ENCODE results near the gene ITFG2. TPM values are rescaled to one million over a fixed set of nuclear protein-coding genes. Genes with fewer than 3 reads are reported as not detected.

The ITFG2 gene
- total and polyA plus RNA-seq, 2 experiments from 2014 or later, result 17.3 to 32.6 TPM

DNA sequence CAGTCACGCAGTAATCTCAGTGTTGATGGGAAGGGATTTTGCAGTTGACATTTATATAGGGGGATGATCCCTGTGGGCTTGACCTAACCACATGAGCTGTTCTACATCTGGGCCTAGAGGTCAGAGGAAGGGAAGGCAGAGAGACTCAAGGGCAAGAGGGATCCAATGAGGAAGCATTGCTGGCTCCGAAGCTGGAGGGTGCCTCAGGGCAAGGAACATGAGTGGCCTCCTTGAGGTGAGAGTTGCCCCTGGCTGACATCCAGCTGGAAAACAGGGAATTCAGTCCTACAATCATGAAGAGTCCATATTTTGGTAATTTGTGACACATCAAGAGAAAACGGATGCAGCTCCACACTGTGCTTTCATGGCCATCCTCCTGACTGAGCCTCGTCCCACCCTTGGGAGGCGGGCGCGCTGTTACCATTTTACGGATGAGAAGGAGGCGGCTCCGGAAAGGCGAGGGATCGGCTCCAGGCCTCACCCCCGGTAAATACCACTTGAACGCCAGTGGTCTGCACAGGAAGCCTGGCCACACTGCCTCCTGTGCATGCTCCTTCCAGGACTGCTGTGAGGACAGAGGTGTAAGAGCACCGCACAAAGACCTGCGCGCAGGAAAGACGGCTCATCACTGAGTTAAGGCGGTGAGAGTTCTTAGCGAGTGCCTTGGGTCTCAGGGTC is 36.2 kb upstream of the ITFG2 start:
- H3K36me3 ChIP-seq (ENCODE audit: insufficient read depth), result no peaks in the 10 kb centered on the region
- Mint-ChIP-seq H3K27ac (no peak overlapping the region), H3K36me3 (ENCODE audit: low read depth) (no peaks in the 10 kb centered on the region), H3K9me3 (peaks cover 3% of the 10 kb centered on the region; the same call in 2 of the 3 replicates), H3K4me1 (peaks cover 26% of the 10 kb centered on the region), H3K4me3 (no peak overlapping the region), H3K27me3 (ENCODE audit: insufficient read depth, low read depth, poor library complexity) (peaks cover 6% of the 10 kb centered on the region)
- 0 out of 2 replicates have a peak overlapping the region, but pooled peaks have one; percentile 32 for H2AFZ ChIP-seq
- no peak for TF ChIP-seq ZNF331 (CRISPR knock-in tag; IDR thresholded peaks at IDR 0.05; ENCODE audit: low read depth)
- TF ChIP-seq, protein P1, sequence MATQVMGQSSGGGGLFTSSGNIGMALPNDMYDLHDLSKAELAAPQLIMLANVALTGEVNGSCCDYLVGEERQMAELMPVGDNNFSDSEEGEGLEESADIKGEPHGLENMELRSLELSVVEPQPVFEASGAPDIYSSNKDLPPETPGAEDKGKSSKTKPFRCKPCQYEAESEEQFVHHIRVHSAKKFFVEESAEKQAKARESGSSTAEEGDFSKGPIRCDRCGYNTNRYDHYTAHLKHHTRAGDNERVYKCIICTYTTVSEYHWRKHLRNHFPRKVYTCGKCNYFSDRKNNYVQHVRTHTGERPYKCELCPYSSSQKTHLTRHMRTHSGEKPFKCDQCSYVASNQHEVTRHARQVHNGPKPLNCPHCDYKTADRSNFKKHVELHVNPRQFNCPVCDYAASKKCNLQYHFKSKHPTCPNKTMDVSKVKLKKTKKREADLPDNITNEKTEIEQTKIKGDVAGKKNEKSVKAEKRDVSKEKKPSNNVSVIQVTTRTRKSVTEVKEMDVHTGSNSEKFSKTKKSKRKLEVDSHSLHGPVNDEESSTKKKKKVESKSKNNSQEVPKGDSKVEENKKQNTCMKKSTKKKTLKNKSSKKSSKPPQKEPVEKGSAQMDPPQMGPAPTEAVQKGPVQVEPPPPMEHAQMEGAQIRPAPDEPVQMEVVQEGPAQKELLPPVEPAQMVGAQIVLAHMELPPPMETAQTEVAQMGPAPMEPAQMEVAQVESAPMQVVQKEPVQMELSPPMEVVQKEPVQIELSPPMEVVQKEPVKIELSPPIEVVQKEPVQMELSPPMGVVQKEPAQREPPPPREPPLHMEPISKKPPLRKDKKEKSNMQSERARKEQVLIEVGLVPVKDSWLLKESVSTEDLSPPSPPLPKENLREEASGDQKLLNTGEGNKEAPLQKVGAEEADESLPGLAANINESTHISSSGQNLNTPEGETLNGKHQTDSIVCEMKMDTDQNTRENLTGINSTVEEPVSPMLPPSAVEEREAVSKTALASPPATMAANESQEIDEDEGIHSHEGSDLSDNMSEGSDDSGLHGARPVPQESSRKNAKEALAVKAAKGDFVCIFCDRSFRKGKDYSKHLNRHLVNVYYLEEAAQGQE (IDR thresholded peaks at IDR 0.05; ENCODE audit: unreplicated experiment), result no peak
- no peak for TF ChIP-seq EZH2phosphoT487 (IDR thresholded peaks at IDR 0.05; ENCODE audit: unreplicated experiment)
- TF ChIP-seq CTCF (conservative IDR thresholded peaks at IDR 0.05; ENCODE audit: low read depth in 2 of 2), result no peak
- TF ChIP-seq, protein P2, sequence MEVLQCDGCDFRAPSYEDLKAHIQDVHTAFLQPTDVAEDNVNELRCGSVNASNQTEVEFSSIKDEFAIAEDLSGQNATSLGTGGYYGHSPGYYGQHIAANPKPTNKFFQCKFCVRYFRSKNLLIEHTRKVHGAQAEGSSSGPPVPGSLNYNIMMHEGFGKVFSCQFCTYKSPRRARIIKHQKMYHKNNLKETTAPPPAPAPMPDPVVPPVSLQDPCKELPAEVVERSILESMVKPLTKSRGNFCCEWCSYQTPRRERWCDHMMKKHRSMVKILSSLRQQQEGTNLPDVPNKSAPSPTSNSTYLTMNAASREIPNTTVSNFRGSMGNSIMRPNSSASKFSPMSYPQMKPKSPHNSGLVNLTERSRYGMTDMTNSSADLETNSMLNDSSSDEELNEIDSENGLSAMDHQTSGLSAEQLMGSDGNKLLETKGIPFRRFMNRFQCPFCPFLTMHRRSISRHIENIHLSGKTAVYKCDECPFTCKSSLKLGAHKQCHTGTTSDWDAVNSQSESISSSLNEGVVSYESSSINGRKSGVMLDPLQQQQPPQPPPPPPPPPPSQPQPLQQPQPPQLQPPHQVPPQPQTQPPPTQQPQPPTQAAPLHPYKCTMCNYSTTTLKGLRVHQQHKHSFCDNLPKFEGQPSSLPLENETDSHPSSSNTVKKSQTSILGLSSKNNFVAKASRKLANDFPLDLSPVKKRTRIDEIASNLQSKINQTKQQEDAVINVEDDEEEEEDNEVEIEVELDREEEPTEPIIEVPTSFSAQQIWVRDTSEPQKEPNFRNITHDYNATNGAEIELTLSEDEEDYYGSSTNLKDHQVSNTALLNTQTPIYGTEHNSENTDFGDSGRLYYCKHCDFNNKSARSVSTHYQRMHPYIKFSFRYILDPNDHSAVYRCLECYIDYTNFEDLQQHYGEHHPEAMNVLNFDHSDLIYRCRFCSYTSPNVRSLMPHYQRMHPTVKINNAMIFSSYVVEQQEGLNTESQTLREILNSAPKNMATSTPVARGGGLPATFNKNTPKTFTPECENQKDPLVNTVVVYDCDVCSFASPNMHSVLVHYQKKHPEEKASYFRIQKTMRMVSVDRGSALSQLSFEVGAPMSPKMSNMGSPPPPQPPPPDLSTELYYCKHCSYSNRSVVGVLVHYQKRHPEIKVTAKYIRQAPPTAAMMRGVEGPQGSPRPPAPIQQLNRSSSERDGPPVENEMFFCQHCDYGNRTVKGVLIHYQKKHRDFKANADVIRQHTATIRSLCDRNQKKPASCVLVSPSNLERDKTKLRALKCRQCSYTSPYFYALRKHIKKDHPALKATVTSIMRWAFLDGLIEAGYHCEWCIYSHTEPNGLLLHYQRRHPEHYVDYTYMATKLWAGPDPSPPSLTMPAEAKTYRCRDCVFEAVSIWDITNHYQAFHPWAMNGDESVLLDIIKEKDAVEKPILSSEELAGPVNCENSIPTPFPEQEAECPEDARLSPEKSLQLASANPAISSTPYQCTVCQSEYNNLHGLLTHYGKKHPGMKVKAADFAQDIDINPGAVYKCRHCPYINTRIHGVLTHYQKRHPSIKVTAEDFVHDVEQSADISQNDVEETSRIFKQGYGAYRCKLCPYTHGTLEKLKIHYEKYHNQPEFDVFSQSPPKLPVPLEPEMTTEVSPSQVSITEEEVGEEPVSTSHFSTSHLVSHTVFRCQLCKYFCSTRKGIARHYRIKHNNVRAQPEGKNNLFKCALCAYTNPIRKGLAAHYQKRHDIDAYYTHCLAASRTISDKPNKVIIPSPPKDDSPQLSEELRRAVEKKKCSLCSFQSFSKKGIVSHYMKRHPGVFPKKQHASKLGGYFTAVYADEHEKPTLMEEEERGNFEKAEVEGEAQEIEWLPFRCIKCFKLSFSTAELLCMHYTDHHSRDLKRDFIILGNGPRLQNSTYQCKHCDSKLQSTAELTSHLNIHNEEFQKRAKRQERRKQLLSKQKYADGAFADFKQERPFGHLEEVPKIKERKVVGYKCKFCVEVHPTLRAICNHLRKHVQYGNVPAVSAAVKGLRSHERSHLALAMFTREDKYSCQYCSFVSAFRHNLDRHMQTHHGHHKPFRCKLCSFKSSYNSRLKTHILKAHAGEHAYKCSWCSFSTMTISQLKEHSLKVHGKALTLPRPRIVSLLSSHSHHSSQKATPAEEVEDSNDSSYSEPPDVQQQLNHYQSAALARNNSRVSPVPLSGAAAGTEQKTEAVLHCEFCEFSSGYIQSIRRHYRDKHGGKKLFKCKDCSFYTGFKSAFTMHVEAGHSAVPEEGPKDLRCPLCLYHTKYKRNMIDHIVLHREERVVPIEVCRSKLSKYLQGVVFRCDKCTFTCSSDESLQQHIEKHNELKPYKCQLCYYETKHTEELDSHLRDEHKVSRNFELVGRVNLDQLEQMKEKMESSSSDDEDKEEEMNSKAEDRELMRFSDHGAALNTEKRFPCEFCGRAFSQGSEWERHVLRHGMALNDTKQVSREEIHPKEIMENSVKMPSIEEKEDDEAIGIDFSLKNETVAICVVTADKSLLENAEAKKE (CRISPR knock-in tag; IDR thresholded peaks at IDR 0.05), result no peak
- no peak for TF ChIP-seq STAT1 (IDR thresholded peaks at IDR 0.05; ENCODE audit: unreplicated experiment)
- no peak for TF ChIP-seq NANOG (IDR thresholded peaks at IDR 0.05; ENCODE audit: borderline replicate concordance)
- H3K4me2 ChIP-seq, result no peak overlapping the region
- DNase-seq (ENCODE audit: low spot score) (no peak), ATAC-seq (no peak)
- peaks cover 21% of the 10 kb centered on the region for H3K4me1 ChIP-seq (ENCODE audit: insufficient read depth)
- no peaks in the 10 kb centered on the region for H4K20me1 ChIP-seq (replicated peaks; ENCODE audit: insufficient read depth)
- no peaks in the 10 kb centered on the region for H3K27me3 ChIP-seq (ENCODE audit: insufficient read depth)
- no peak overlapping the region for H3K4me3 ChIP-seq
- no peaks in the 10 kb centered on the region for H3F3A ChIP-seq (replicated peaks; ENCODE audit: low read depth)
- H3K27ac ChIP-seq (ENCODE audit: low read depth), result no peak overlapping the region
- H3K79me2 ChIP-seq (replicated peaks; ENCODE audit: insufficient read depth), result no peaks in the 10 kb centered on the region
- H3K9me2 ChIP-seq (ENCODE audit: insufficient read depth), result 0 out of 2 replicates have a peak, but pooled peaks cover 4% of the 10 kb centered on the region

Data from GM23338 (cell line).